ENCODE data around the gene NKD1.

DNA sequence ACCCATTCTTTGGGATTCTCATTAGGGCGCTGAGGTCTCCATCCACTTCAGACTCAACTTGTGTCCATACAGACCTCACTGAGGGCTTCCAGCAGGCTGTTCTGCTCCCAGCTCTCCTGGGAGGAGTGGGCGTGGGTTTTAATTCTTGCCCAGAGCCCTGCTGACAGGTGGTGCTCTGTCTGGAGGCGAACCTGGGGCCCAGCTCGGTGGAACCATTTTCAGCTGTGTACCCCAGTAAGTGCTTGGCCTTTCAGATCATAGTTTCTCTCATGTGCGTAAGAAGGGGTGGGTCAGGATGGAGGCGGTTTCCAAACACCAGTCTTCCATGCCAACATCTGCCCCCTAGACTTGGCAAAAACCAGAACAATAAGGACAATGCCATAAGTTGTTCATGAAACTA lies 21.4 kb upstream of the NKD1 start:
- TF ChIP-seq POLR2A (IDR thresholded peaks at IDR 0.05): no peak
- TF ChIP-seq, protein P1, sequence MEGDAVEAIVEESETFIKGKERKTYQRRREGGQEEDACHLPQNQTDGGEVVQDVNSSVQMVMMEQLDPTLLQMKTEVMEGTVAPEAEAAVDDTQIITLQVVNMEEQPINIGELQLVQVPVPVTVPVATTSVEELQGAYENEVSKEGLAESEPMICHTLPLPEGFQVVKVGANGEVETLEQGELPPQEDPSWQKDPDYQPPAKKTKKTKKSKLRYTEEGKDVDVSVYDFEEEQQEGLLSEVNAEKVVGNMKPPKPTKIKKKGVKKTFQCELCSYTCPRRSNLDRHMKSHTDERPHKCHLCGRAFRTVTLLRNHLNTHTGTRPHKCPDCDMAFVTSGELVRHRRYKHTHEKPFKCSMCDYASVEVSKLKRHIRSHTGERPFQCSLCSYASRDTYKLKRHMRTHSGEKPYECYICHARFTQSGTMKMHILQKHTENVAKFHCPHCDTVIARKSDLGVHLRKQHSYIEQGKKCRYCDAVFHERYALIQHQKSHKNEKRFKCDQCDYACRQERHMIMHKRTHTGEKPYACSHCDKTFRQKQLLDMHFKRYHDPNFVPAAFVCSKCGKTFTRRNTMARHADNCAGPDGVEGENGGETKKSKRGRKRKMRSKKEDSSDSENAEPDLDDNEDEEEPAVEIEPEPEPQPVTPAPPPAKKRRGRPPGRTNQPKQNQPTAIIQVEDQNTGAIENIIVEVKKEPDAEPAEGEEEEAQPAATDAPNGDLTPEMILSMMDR (IDR thresholded peaks at IDR 0.05): no peak

Data from uterus (tissue), 2 donors.